Kidney (tissue), 14 donors: Measurements from ENCODE around the gene ADCY2. TPM values are rescaled to one million over a fixed set of nuclear protein-coding genes. Genes with fewer than 3 reads are reported as not detected.

ENCODE experiments used
- DNase-seq, 5 donors: peaks; one replicate each; pipeline ENCODE4 v3.0.0-alpha.2; 2013 to 2020
- FAIRE-seq: peaks from 2 replicates; lab custom pipeline; 2012; peaks lifted over from hg19 to GRCh38; lab: Jason Lieb, UNC
- H3K27ac ChIP-seq, 2 donors: one replicate each; pipeline ENCODE4 v1.7.0; 2013; ENCODE audit warnings: low read depth in 2 of 2, low read length in 2 of 2, inconsistent platforms in 1 of 2
- H3K27me3 ChIP-seq: one replicate; pipeline ENCODE4 v1.7.1; 2013; ENCODE audit warnings: low read length, inconsistent platforms; ENCODE audit not compliant: control insufficient read depth, insufficient read depth
- H3K36me3 ChIP-seq, 3 donors: one replicate each; pipeline versions ENCODE4 v1.7.0 to v1.7.1; 2013; ENCODE audit warnings: low read length in 3 of 3, control low read depth in 1 of 3, inconsistent platforms in 1 of 3; ENCODE audit not compliant: insufficient read depth in 3 of 3, control insufficient read depth in 2 of 3
- H3K4me1 ChIP-seq, 3 donors: one replicate each; pipeline versions ENCODE4 v1.7.0 to v1.7.1; 2013; ENCODE audit warnings: low read length in 3 of 3, inconsistent platforms in 1 of 3, low read depth in 1 of 3; ENCODE audit not compliant: control insufficient read depth in 2 of 3, insufficient read depth in 2 of 3
- H3K4me3 ChIP-seq, 3 donors: one replicate each; pipeline versions ENCODE4 v1.7.0 to v1.8.1; 2013; ENCODE audit warnings: low read length in 3 of 3, control low read depth in 1 of 3, inconsistent platforms in 1 of 3
- H3K9ac ChIP-seq, 3 donors: one replicate each; pipeline versions ENCODE4 v1.7.0 to v1.7.1; 2013; ENCODE audit warnings: low read length in 3 of 3, control low read depth in 1 of 3, inconsistent platforms in 1 of 3
- H3K9me3 ChIP-seq, 3 donors: one replicate each; pipeline versions ENCODE4 v1.7.0 to v1.7.1; 2013; ENCODE audit warnings: low read length in 3 of 3, control low read depth in 1 of 3, inconsistent platforms in 1 of 3; ENCODE audit not compliant: control insufficient read depth in 2 of 3, insufficient read depth in 1 of 3
- CTCF ChIP-seq: IDR thresholded peaks from 3 replicates; pipeline ENCODE4 v1.5.1; 2012; ENCODE audit warnings: mild to moderate bottlenecking, moderate library complexity, borderline replicate concordance; ENCODE audit not compliant: insufficient read depth; ENCODE audit errors: extremely low read depth
- intact Hi-C: fragments of 100-400 bp; cut with DNase I; formaldehyde crosslinking; loops from one replicate; pipeline ENCODE4 v1.11.1; 2022
- polyA plus RNA-seq: library from polyadenylated mRNA; stranded (reverse); fragments of 350-450 nt; fragmentation: Illumina TruSeq; extraction: RNeasy Lipid Tissue Mini Kit (QIAGEN cat#74804); gene quantifications from one replicate; pipeline ENCODE4 v1.2.3, GENCODE V29; 2014; ENCODE audit warnings: low read depth, low replicate concordance; ENCODE audit not compliant: insufficient read depth
- total RNA-seq: library from RNA; stranded (reverse); fragmentation: NEBNext Ultra II Directional; extraction: Animal tissue kit (Norgen Biotek cat#: 25700); gene quantifications from one replicate; pipeline ENCODE4 v1.2.1, GENCODE V29; 2021
- donor health status: control.
- donor health status: control.
- donor health status: control.
- donor health status: control.
- donor health status: control.
- donor health status: DM: yes; HTN: yes; CAD: no.
- donor health status: Normal renal cell carcinoma (clear cell type).

ADCY2 gene
- total and polyA plus RNA-seq, 2 donors from 2014 or later = 0.17 to 2.2 TPM

GRCh38 chr5:7625740-7626139, 229.8 kb downstream of the ADCY2 start:
- intact Hi-C loops = no loop called here
- no peaks in the 10 kb centered on the region for H3K27me3 ChIP-seq
- H3K4me3 ChIP-seq = no peak overlapping the region
- H3K9ac ChIP-seq = no peak overlapping the region
- DNase-seq (no peak), FAIRE-seq (no peak)
- no peaks in the 10 kb centered on the region for H3K4me1 ChIP-seq
- no peak overlapping the region for H3K27ac ChIP-seq
- no peaks in the 10 kb centered on the region for H3K36me3 ChIP-seq
- H3K9me3 ChIP-seq = no peaks in the 10 kb centered on the region
- TF ChIP-seq CTCF = no peak

- H3K4me1 ChIP-seq = no peaks in the 10 kb centered on the region
- H3K9me3 ChIP-seq = no peaks in the 10 kb centered on the region
- no peak for FAIRE-seq
- intact Hi-C loops = no loop called here
- no peak for DNase-seq
- H3K9ac ChIP-seq = no peak overlapping the region
- H3K27me3 ChIP-seq = no peaks in the 10 kb centered on the region
- H3K27ac ChIP-seq = no peak overlapping the region
- no peaks in the 10 kb centered on the region for H3K36me3 ChIP-seq
- TF ChIP-seq CTCF = no peak
- H3K4me3 ChIP-seq = no peak overlapping the region
These were observed 232.3 kb downstream of the ADCY2 start for GRCh38 chr5:7628248-7628647.

GRCh38 chr5:7628820-7629219, 232.9 kb downstream of the ADCY2 start:
- no peaks in the 10 kb centered on the region for H3K4me1 ChIP-seq
- intact Hi-C loops = no loop called here
- no peaks in the 10 kb centered on the region for H3K36me3 ChIP-seq
- no peaks in the 10 kb centered on the region for H3K27me3 ChIP-seq
- H3K9ac ChIP-seq = no peak overlapping the region
- no peaks in the 10 kb centered on the region for H3K9me3 ChIP-seq
- FAIRE-seq (no peak), DNase-seq (no peak)
- H3K27ac ChIP-seq = no peak overlapping the region
- no peak overlapping the region for H3K4me3 ChIP-seq
- no peak for TF ChIP-seq CTCF

GRCh38 chr5:7629561-7629960, 233.6 kb downstream of the ADCY2 start:
- H3K9me3 ChIP-seq = no peaks in the 10 kb centered on the region
- intact Hi-C loops = no loop called here
- no peak overlapping the region for H3K27ac ChIP-seq
- DNase-seq (no peak), FAIRE-seq (no peak)
- H3K9ac ChIP-seq = no peak overlapping the region
- TF ChIP-seq CTCF = no peak
- H3K27me3 ChIP-seq = no peaks in the 10 kb centered on the region
- H3K4me3 ChIP-seq = no peak overlapping the region
- H3K4me1 ChIP-seq = no peaks in the 10 kb centered on the region
- H3K36me3 ChIP-seq = no peaks in the 10 kb centered on the region
